HepG2 (cell line): ENCODE data around the gene C2CD2. TPM values are rescaled to one million over a fixed set of nuclear protein-coding genes. Genes with fewer than 3 reads are reported as not detected.

Experiments
- ATAC-seq: fragments of 200-7000 bp; cut with Tn5 transposase; 3 replicates; pipeline ENCODE4 v1.9.1; 2020; ENCODE audit warnings: mild to moderate bottlenecking, moderate library complexity
- BruUV-seq: library from RNA; stranded (reverse); fragments of 400-500 nt; replicated peaks from 2 replicates; lab custom pipeline; 2021; lab: Mats Ljungman, UMichigan
- CTCF ChIA-PET: fragments of 300-600 bp; formaldehyde crosslinking; extraction: SDS; loops from one replicate; lab custom pipeline; 2021; ENCODE audit warnings: low total read pairs, inconsistent platforms, low intra/inter-chr PET ratio; lab: Yijun Ruan, JAX
- POLR2A ChIA-PET: fragments of 350-600 bp; sonication (Branson Sonifier 250); formaldehyde crosslinking; loops from one replicate; lab custom pipeline; 2020; ENCODE audit warnings: antibody characterized with exemption, inconsistent platforms; lab: Yijun Ruan, JAX
- DNase-seq: peaks from one replicate; pipeline ENCODE4 v3.0.0-alpha.2; 2015; ENCODE audit warnings: low spot score
- FAIRE-seq: peaks from 3 replicates; lab custom pipeline; 2011; peaks lifted over from hg19 to GRCh38; lab: Jason Lieb, UNC
- H2AFZ ChIP-seq: one replicate; pipeline ENCODE4 v1.6.1; 2011; ENCODE audit warnings: low read length, inconsistent platforms
- H3K27ac ChIP-seq: fragments of 300-600 bp; 3 replicates; pipeline ENCODE4 v1.8.0; 2011; ENCODE audit warnings: mixed run types, mild to moderate bottlenecking, mixed read lengths, low read length, inconsistent platforms; ENCODE audit not compliant: insufficient read depth; ENCODE audit errors: extremely low read length
- H3K27me3 ChIP-seq, 2 experiments: fragments of 200-600 bp in 1 of 2; 2 replicates in 1 of 2; 3 replicates in 1 of 2; pipeline versions ENCODE4 v1.6.0 to v1.8.0; 2011; ENCODE audit warnings: low read length in 2 of 2, mild to moderate bottlenecking in 2 of 2, moderate library complexity in 2 of 2, inconsistent platforms in 1 of 2; ENCODE audit not compliant: insufficient read depth in 2 of 2, control insufficient read depth in 1 of 2
- H3K36me3 ChIP-seq, 2 experiments: fragments of 200-600 bp in 1 of 2; replicated peaks in 1 of 2; 2 replicates in 1 of 2; 3 replicates in 1 of 2; pipeline versions ENCODE4 v1.5.1 to v1.8.0; 2011; ENCODE audit warnings: low read length in 2 of 2, inconsistent platforms in 1 of 2; ENCODE audit not compliant: insufficient read depth in 2 of 2, control insufficient read depth in 1 of 2
- H3K4me1 ChIP-seq: 2 replicates; pipeline ENCODE4 v1.5.1; 2012; ENCODE audit warnings: low read length, inconsistent platforms; ENCODE audit not compliant: insufficient read depth
- H3K4me2 ChIP-seq: 2 replicates; pipeline ENCODE4 v1.6.0; 2011; ENCODE audit warnings: low read depth, low read length, inconsistent platforms
- H3K4me3 ChIP-seq, 3 experiments: fragments of 200-600 bp in 1 of 3; sonication (generic), shearing (Covaris generic) in 1 of 3; replicated peaks in 1 of 3; 2 replicates each; pipeline ENCODE4 v1.5.1; 2011 to 2016; ENCODE audit warnings: low read length in 3 of 3, inconsistent platforms in 2 of 3, low read depth in 2 of 3, mild to moderate bottlenecking in 2 of 3, control low read depth in 1 of 3, mixed read lengths in 1 of 3; ENCODE audit not compliant: insufficient read depth in 1 of 3
- H3K79me2 ChIP-seq: one replicate; pipeline ENCODE4 v1.6.1; 2011; ENCODE audit warnings: low read length, inconsistent platforms; ENCODE audit not compliant: insufficient read depth
- H3K9ac ChIP-seq: 2 replicates; pipeline ENCODE4 v1.6.0; 2011; ENCODE audit warnings: mild to moderate bottlenecking, low read depth, low read length, inconsistent platforms; ENCODE audit not compliant: insufficient read depth
- H3K9me3 ChIP-seq: 2 replicates; pipeline ENCODE4 v1.5.1; 2012; ENCODE audit warnings: mild to moderate bottlenecking, low read length
- H4K20me1 ChIP-seq: 2 replicates; pipeline ENCODE4 v1.6.0; 2011; ENCODE audit warnings: inconsistent platforms, mild to moderate bottlenecking, low read length, moderate library complexity; ENCODE audit not compliant: insufficient read depth
- GPN1 ChIP-seq: sonication (generic); formaldehyde crosslinking; IDR thresholded peaks from 2 replicates; pipeline ENCODE4 v1.5.1; 2020; ENCODE audit warnings: missing genetic modification reagents, borderline replicate concordance
- MNT ChIP-seq: fragments of 450-650 bp; IDR thresholded peaks from 2 replicates; pipeline ENCODE4 v1.6.1; 2016
- NCOA1 ChIP-seq: sonication (generic); formaldehyde crosslinking; IDR thresholded peaks from 2 replicates; pipeline ENCODE4 v1.9.0; 2021; ENCODE audit warnings: missing genetic modification reagents
- TEF ChIP-seq: sonication (generic); formaldehyde crosslinking; IDR thresholded peaks from 2 replicates; pipeline ENCODE4 v1.5.0; 2020; ENCODE audit warnings: missing genetic modification reagents
- ZNF264 ChIP-seq: sonication (generic); formaldehyde crosslinking; IDR thresholded peaks from 2 replicates; pipeline ENCODE4 v1.4.0; 2020; ENCODE audit warnings: missing genetic modification reagents
- ZNF766 ChIP-seq: sonication (generic); formaldehyde crosslinking; IDR thresholded peaks from 2 replicates; pipeline ENCODE4 v1.5.0; 2020; ENCODE audit warnings: missing genetic modification reagents, borderline replicate concordance
- WGBS: methylation state at CpG from one replicate; pipeline ENCODE4 v1.1.6; 2017; ENCODE audit warnings: low lambda C conversion rate; 5-methylcytosine and 5-hydroxymethylcytosine counted together
- in situ Hi-C: cut with HindIII; loops from 2 replicates; pipeline ENCODE4 v1.10.0; 2017; ENCODE audit warnings: low pct_unique_long_range_greater_than_20kb; ENCODE audit not compliant: extremely low pct_ligation_motif_present
- intact Hi-C: fragments of 100-400 bp; cut with micrococcal nuclease; formaldehyde crosslinking; loops from one replicate; pipeline ENCODE4 v1.10.0; 2022; ENCODE audit not compliant: unreplicated experiment
- polyA plus RNA-seq, 8 experiments: library from polyadenylated mRNA; depleted of rRNA in 3 of 8; stranded (reverse) in 7 of 8; unstranded in 1 of 8; fragments of >200 nt; fragmentation: Illumina TruSeq in 4 of 8; extraction: Trizol in 4 of 8; gene quantifications; 2 replicates each; pipeline versions ENCODE4 v1.2.1 to v1.2.3, GENCODE V29; 2011 to 2016; ENCODE audit warnings: low read depth in 4 of 8, missing spikeins in 1 of 8, mixed read lengths in 1 of 8; ENCODE audit not compliant: insufficient read depth in 1 of 8
- total RNA-seq, 5 experiments: library from RNA; depleted of rRNA; stranded (reverse); fragments of >200 nt; fragmentation: Illumina TruSeq; extraction: Trizol; gene quantifications; 2 replicates each; pipeline ENCODE4 v1.2.3, GENCODE V29; 2016; ENCODE audit warnings: low read depth in 1 of 5

The C2CD2 gene
- total and polyA plus RNA-seq, 2 of the 13 experiments (the other 11 are each of a cell fraction or from before 2014, with no cell fraction given), result 12.5 to 19.7 TPM

- no peaks in the 10 kb centered on the region for H3K36me3 ChIP-seq
- TF ChIP-seq ZNF264 (CRISPR knock-in tag) (peak; percentile 85; the same call in 1 of the 2 replicates), TEF (no peak), ZNF766 (CRISPR knock-in tag) (no peak), GPN1 (CRISPR knock-in tag) (no peak), NCOA1 (no peak), MNT (peak; percentile 76)
- no peak for DNase-seq
- H2AFZ ChIP-seq, result no peak overlapping the region
- H3K27ac ChIP-seq, result no peak overlapping the region
- H3K4me3 ChIP-seq, result no peak overlapping the region
- peaks cover 56% of the 10 kb centered on the region for H3K4me1 ChIP-seq
- ChIA-PET CTCF (no interaction called here), POLR2A (no interaction called here)
- no peak for ATAC-seq
- no TSS peak for BruUV-seq
- H3K27me3 ChIP-seq, result peaks cover 4 to 32% of the 10 kb centered on the region in 2 experiments; a peak in 4 of 5 replicates
- in situ Hi-C loops, result no loop called here
- no peaks in the 10 kb centered on the region for H3K79me2 ChIP-seq
- peak overlapping the region; percentile 46 for H3K4me2 ChIP-seq
- FAIRE-seq, result no peak
- WGBS, result 52% methylated on average over 10 of the region's 11 CpGs
- no peak overlapping the region for H3K9ac ChIP-seq
- intact Hi-C loops, result no loop called here
- no peaks in the 10 kb centered on the region for H3K9me3 ChIP-seq
- no peaks in the 10 kb centered on the region for H4K20me1 ChIP-seq
These were observed 8.7 kb upstream of the C2CD2 start for GRCh38 chr21:41962425-41962966.
